HepG2 (cell line): ENCODE measurements around the gene MLANA. TPM values are rescaled to one million over a fixed set of nuclear protein-coding genes. Genes with fewer than 3 reads are reported as not detected.

Experiments used
- ATAC-seq: fragments of 200-7000 bp; cut with Tn5 transposase; 3 replicates; pipeline ENCODE4 v1.9.1; 2020; ENCODE audit warnings: mild to moderate bottlenecking, moderate library complexity
- BruUV-seq: library from RNA; stranded (reverse); fragments of 400-500 nt; replicated peaks from 2 replicates; lab custom pipeline; 2021; lab: Mats Ljungman, UMichigan
- CTCF ChIA-PET: fragments of 300-600 bp; formaldehyde crosslinking; extraction: SDS; loops from one replicate; lab custom pipeline; 2021; ENCODE audit warnings: low total read pairs, inconsistent platforms, low intra/inter-chr PET ratio; lab: Yijun Ruan, JAX
- POLR2A ChIA-PET: fragments of 350-600 bp; sonication (Branson Sonifier 250); formaldehyde crosslinking; loops from one replicate; lab custom pipeline; 2020; ENCODE audit warnings: antibody characterized with exemption, inconsistent platforms; lab: Yijun Ruan, JAX
- DNase-seq: peaks from one replicate; pipeline ENCODE4 v3.0.0-alpha.2; 2015; ENCODE audit warnings: low spot score
- FAIRE-seq: peaks from 3 replicates; lab custom pipeline; 2011; peaks lifted over from hg19 to GRCh38; lab: Jason Lieb, UNC
- H2AFZ ChIP-seq: one replicate; pipeline ENCODE4 v1.6.1; 2011; ENCODE audit warnings: low read length, inconsistent platforms
- H3K27ac ChIP-seq: fragments of 300-600 bp; 3 replicates; pipeline ENCODE4 v1.8.0; 2011; ENCODE audit warnings: mixed run types, mild to moderate bottlenecking, mixed read lengths, low read length, inconsistent platforms; ENCODE audit not compliant: insufficient read depth; ENCODE audit errors: extremely low read length
- H3K27me3 ChIP-seq, 2 experiments: fragments of 200-600 bp in 1 of 2; 2 replicates in 1 of 2; 3 replicates in 1 of 2; pipeline versions ENCODE4 v1.6.0 to v1.8.0; 2011; ENCODE audit warnings: low read length in 2 of 2, mild to moderate bottlenecking in 2 of 2, moderate library complexity in 2 of 2, inconsistent platforms in 1 of 2; ENCODE audit not compliant: insufficient read depth in 2 of 2, control insufficient read depth in 1 of 2
- H3K36me3 ChIP-seq, 2 experiments: fragments of 200-600 bp in 1 of 2; replicated peaks in 1 of 2; 2 replicates in 1 of 2; 3 replicates in 1 of 2; pipeline versions ENCODE4 v1.5.1 to v1.8.0; 2011; ENCODE audit warnings: low read length in 2 of 2, inconsistent platforms in 1 of 2; ENCODE audit not compliant: insufficient read depth in 2 of 2, control insufficient read depth in 1 of 2
- H3K4me1 ChIP-seq: 2 replicates; pipeline ENCODE4 v1.5.1; 2012; ENCODE audit warnings: low read length, inconsistent platforms; ENCODE audit not compliant: insufficient read depth
- H3K4me2 ChIP-seq: 2 replicates; pipeline ENCODE4 v1.6.0; 2011; ENCODE audit warnings: low read depth, low read length, inconsistent platforms
- H3K4me3 ChIP-seq, 3 experiments: fragments of 200-600 bp in 1 of 3; sonication (generic), shearing (Covaris generic) in 1 of 3; replicated peaks in 1 of 3; 2 replicates each; pipeline ENCODE4 v1.5.1; 2011 to 2016; ENCODE audit warnings: low read length in 3 of 3, inconsistent platforms in 2 of 3, low read depth in 2 of 3, mild to moderate bottlenecking in 2 of 3, control low read depth in 1 of 3, mixed read lengths in 1 of 3; ENCODE audit not compliant: insufficient read depth in 1 of 3
- H3K79me2 ChIP-seq: one replicate; pipeline ENCODE4 v1.6.1; 2011; ENCODE audit warnings: low read length, inconsistent platforms; ENCODE audit not compliant: insufficient read depth
- H3K9ac ChIP-seq: 2 replicates; pipeline ENCODE4 v1.6.0; 2011; ENCODE audit warnings: mild to moderate bottlenecking, low read depth, low read length, inconsistent platforms; ENCODE audit not compliant: insufficient read depth
- H3K9me3 ChIP-seq: 2 replicates; pipeline ENCODE4 v1.5.1; 2012; ENCODE audit warnings: mild to moderate bottlenecking, low read length
- H4K20me1 ChIP-seq: 2 replicates; pipeline ENCODE4 v1.6.0; 2011; ENCODE audit warnings: inconsistent platforms, mild to moderate bottlenecking, low read length, moderate library complexity; ENCODE audit not compliant: insufficient read depth
- ARNT ChIP-seq: fragments of 450-650 bp; IDR thresholded peaks from 2 replicates; pipeline ENCODE4 v1.6.1; 2017
- ARNT2 ChIP-seq: sonication (generic); formaldehyde crosslinking; IDR thresholded peaks from 2 replicates; pipeline ENCODE4 v1.8.0; 2022; ENCODE audit warnings: mild to moderate bottlenecking, low read depth, missing genetic modification reagents, moderate library complexity
- CBX5 ChIP-seq: sonication (generic); formaldehyde crosslinking; IDR thresholded peaks from 2 replicates; pipeline ENCODE4 v1.4.0; 2020; ENCODE audit warnings: missing genetic modification reagents, borderline replicate concordance
- FIP1L1 ChIP-seq: fragments of 200-400 bp; formaldehyde crosslinking; IDR thresholded peaks from 2 replicates; pipeline ENCODE4 v1.6.1; 2018; ENCODE audit warnings: low read depth, mild to moderate bottlenecking, low read length, moderate library complexity, borderline replicate concordance; ENCODE audit not compliant: insufficient read depth
- FOXP1 ChIP-seq, 2 experiments: fragments of 450-650 bp in 1 of 2; IDR thresholded peaks; 2 replicates each; pipeline ENCODE4 v1.6.1; 2017 to 2018; ENCODE audit warnings: antibody characterized with exemption in 1 of 2
- MATR3 ChIP-seq: sonication (generic); formaldehyde crosslinking; IDR thresholded peaks from 2 replicates; pipeline ENCODE4 v1.4.0; 2020; ENCODE audit warnings: missing genetic modification reagents
- NR3C1 ChIP-seq: sonication (generic); formaldehyde crosslinking; IDR thresholded peaks from 2 replicates; pipeline ENCODE4 v1.4.0; 2020; ENCODE audit warnings: missing genetic modification reagents
- NRL ChIP-seq: sonication (generic); formaldehyde crosslinking; IDR thresholded peaks from 2 replicates; pipeline ENCODE4 v1.5.0; 2020; ENCODE audit warnings: missing genetic modification reagents, mild to moderate bottlenecking, moderate library complexity, borderline replicate concordance
- YEATS2 ChIP-seq: sonication (generic); formaldehyde crosslinking; IDR thresholded peaks from 2 replicates; pipeline ENCODE4 v1.4.0; 2020; ENCODE audit warnings: missing genetic modification reagents, borderline replicate concordance
- ZNF629 ChIP-seq: sonication (generic); formaldehyde crosslinking; conservative IDR thresholded peaks from 2 replicates; pipeline ENCODE4 v1.5.0; 2020; ENCODE audit warnings: missing genetic modification reagents
- ZNF724P ChIP-seq: sonication (generic); formaldehyde crosslinking; IDR thresholded peaks from 2 replicates; pipeline ENCODE4 v1.8.0; 2022; ENCODE audit warnings: missing genetic modification reagents, borderline replicate concordance
- ZNF878 ChIP-seq: sonication (generic); formaldehyde crosslinking; IDR thresholded peaks from 2 replicates; pipeline ENCODE4 v1.8.1; 2023; ENCODE audit warnings: mild to moderate bottlenecking, missing genetic modification reagents, moderate library complexity
- WGBS: methylation state at CpG from one replicate; pipeline ENCODE4 v1.1.6; 2017; ENCODE audit warnings: low lambda C conversion rate; 5-methylcytosine and 5-hydroxymethylcytosine counted together
- in situ Hi-C: cut with HindIII; loops from 2 replicates; pipeline ENCODE4 v1.10.0; 2017; ENCODE audit warnings: low pct_unique_long_range_greater_than_20kb; ENCODE audit not compliant: extremely low pct_ligation_motif_present
- intact Hi-C: fragments of 100-400 bp; cut with micrococcal nuclease; formaldehyde crosslinking; loops from one replicate; pipeline ENCODE4 v1.10.0; 2022; ENCODE audit not compliant: unreplicated experiment
- polyA plus RNA-seq, 8 experiments: library from polyadenylated mRNA; depleted of rRNA in 3 of 8; stranded (reverse) in 7 of 8; unstranded in 1 of 8; fragments of >200 nt; fragmentation: Illumina TruSeq in 4 of 8; extraction: Trizol in 4 of 8; gene quantifications; 2 replicates each; pipeline versions ENCODE4 v1.2.1 to v1.2.3, GENCODE V29; 2011 to 2016; ENCODE audit warnings: low read depth in 4 of 8, missing spikeins in 1 of 8, mixed read lengths in 1 of 8; ENCODE audit not compliant: insufficient read depth in 1 of 8
- total RNA-seq, 5 experiments: library from RNA; depleted of rRNA; stranded (reverse); fragments of >200 nt; fragmentation: Illumina TruSeq; extraction: Trizol; gene quantifications; 2 replicates each; pipeline ENCODE4 v1.2.3, GENCODE V29; 2016; ENCODE audit warnings: low read depth in 1 of 5
- TF ChIP-seq, protein P1 (sequence below): IDR thresholded peaks from 2 replicates; pipeline ENCODE4 v1.6.1; 2018; ENCODE audit warnings: missing genetic modification reagents, mild to moderate bottlenecking, missing compliant biosample characterization
- TF ChIP-seq, protein P2 (sequence below), 2 experiments: sonication (generic) in 1 of 2; formaldehyde crosslinking in 1 of 2; IDR thresholded peaks; 2 replicates each; pipeline versions ENCODE4 v1.4.0 to v1.6.1; 2016 to 2020; ENCODE audit warnings: borderline replicate concordance in 1 of 2, low read depth in 1 of 2, mild to moderate bottlenecking in 1 of 2, missing genetic modification reagents in 1 of 2

MLANA gene
- total and polyA plus RNA-seq, 2 of the 13 experiments (the other 11 are each of a cell fraction or from before 2014, with no cell fraction given): 0.11 to 0.18 TPM

DNA sequence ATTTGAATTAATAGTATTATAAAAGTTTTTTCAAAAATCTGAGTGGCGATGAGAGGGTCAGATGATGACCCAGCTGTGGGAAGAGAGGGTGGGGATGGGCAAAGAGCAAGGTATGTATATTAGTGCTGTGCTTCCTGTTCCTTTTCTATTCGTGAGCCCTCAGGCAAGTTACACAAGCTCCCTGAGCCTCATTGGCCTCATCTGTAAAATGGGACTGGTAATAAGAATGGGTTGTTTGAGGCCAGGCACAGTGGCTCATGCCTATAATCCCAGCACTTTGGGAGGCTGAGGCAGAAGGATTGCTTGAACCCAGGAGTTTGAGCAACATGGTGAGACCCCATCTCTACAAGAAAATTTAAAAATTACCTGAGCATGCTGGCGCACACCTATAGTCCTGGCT is 24.0 kb upstream of the MLANA start:
- Histone ChIP-seq H3K27ac (no peak overlapping the region), H3K9me3 (no peaks in the 10 kb centered on the region), H3K36me3 (no peaks in the 10 kb centered on the region), H3K9ac (no peak overlapping the region), H3K4me2 (no peak overlapping the region), H4K20me1 (no peaks in the 10 kb centered on the region), H3K27me3 (no peaks in the 10 kb centered on the region), H3K4me1 (peaks cover 35% of the 10 kb centered on the region), H3K4me3 (no peak overlapping the region), H2AFZ (no peak overlapping the region), H3K79me2 (no peaks in the 10 kb centered on the region)
- intact Hi-C loops (no loop called here), in situ Hi-C loops (no loop called here)
- ATAC-seq (no peak), DNase-seq (no peak), FAIRE-seq (no peak)
- ChIA-PET CTCF (no interaction called here), POLR2A (no interaction called here)
- TF ChIP-seq MATR3 (CRISPR knock-in tag): no peak
- no peak for TF ChIP-seq ZNF878 (CRISPR knock-in tag)
- TF ChIP-seq ZNF629: peak; percentile 75
- no peak for TF ChIP-seq YEATS2 (CRISPR knock-in tag)
- TF ChIP-seq FIP1L1: no peak
- BruUV-seq: no TSS peak
- 71% methylated on average over 3 of the region's 3 CpGs for WGBS

DNA sequence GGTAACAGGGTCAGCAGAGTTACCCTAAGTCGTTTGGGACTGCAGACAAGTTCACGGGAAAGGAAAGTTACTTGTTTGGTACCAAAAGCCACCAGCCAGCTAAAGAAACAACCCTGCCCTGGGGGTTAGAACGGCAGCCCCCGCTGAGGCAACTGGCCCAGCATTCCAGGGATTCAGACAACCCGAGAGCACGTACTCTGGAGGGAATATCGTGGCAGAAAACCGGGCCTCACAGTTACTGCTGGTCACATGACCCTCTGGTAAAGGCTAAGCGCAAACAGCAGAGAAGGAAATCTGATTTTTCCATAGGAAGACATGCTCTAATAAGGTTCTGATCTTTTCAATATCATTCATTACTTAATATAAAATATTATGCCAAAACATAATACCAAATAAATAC is 22.5 kb upstream of the MLANA start:
- ATAC-seq (no peak), DNase-seq (no peak), FAIRE-seq (no peak)
- H2AFZ ChIP-seq: peak overlapping the region; percentile 71
- H3K9ac ChIP-seq: no peak overlapping the region
- no peak overlapping the region for H3K27ac ChIP-seq
- H4K20me1 ChIP-seq: no peaks in the 10 kb centered on the region
- in situ Hi-C loops (no loop called here), intact Hi-C loops (no loop called here)
- ChIA-PET CTCF (no interaction called here), POLR2A (no interaction called here)
- peaks cover 27% of the 10 kb centered on the region for H3K4me1 ChIP-seq
- peak overlapping the region; percentile 47; the same call in 1 of the 2 replicates for H3K4me2 ChIP-seq
- no peaks in the 10 kb centered on the region for H3K36me3 ChIP-seq
- BruUV-seq: no TSS peak
- no peaks in the 10 kb centered on the region for H3K27me3 ChIP-seq
- no peaks in the 10 kb centered on the region for H3K9me3 ChIP-seq
- no peak overlapping the region for H3K4me3 ChIP-seq
- 51% methylated on average over 6 of the region's 9 CpGs for WGBS
- no peaks in the 10 kb centered on the region for H3K79me2 ChIP-seq
- TF ChIP-seq FOXP1 (IDR thresholded peaks at IDR 0.05) (no peak), FOXP1 (CRISPR knock-in tag; IDR thresholded peaks at IDR 0.05) (no peak), NRL (no peak), ARNT2 (CRISPR knock-in tag) (no peak), ARNT (no peak), NR3C1 (CRISPR knock-in tag) (no peak), ZNF724P (CRISPR knock-in tag) (no peak), CBX5 (no peak)
- TF ChIP-seq, protein P1, sequence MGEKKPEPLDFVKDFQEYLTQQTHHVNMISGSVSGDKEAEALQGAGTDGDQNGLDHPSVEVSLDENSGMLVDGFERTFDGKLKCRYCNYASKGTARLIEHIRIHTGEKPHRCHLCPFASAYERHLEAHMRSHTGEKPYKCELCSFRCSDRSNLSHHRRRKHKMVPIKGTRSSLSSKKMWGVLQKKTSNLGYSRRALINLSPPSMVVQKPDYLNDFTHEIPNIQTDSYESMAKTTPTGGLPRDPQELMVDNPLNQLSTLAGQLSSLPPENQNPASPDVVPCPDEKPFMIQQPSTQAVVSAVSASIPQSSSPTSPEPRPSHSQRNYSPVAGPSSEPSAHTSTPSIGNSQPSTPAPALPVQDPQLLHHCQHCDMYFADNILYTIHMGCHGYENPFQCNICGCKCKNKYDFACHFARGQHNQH: no peak
- TF ChIP-seq, protein P2, sequence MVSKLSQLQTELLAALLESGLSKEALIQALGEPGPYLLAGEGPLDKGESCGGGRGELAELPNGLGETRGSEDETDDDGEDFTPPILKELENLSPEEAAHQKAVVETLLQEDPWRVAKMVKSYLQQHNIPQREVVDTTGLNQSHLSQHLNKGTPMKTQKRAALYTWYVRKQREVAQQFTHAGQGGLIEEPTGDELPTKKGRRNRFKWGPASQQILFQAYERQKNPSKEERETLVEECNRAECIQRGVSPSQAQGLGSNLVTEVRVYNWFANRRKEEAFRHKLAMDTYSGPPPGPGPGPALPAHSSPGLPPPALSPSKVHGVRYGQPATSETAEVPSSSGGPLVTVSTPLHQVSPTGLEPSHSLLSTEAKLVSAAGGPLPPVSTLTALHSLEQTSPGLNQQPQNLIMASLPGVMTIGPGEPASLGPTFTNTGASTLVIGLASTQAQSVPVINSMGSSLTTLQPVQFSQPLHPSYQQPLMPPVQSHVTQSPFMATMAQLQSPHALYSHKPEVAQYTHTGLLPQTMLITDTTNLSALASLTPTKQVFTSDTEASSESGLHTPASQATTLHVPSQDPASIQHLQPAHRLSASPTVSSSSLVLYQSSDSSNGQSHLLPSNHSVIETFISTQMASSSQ (IDR thresholded peaks at IDR 0.05; ENCODE audit: low read depth): no peak
- TF ChIP-seq, protein P2 (CRISPR knock-in tag; IDR thresholded peaks at IDR 0.05; ENCODE audit: borderline replicate concordance): no peak
